ENCODE measurements around the gene DMWD.

Gene DMWD

GRCh38 chr19:45742969-45743368, 49.7 kb downstream of the DMWD start:
- DNase-seq: no peak

GRCh38 chr19:45739498-45740439, 52.9 kb downstream of the DMWD start:
- no peak for DNase-seq

GRCh38 chr19:45733160-45733810, 59.4 kb downstream of the DMWD start, which contains the start of gene MEIOSIN:
Gene MEIOSIN, plus strand, starts transcription at chr19:45733439. Its CDS starts 1,938 bp downstream, at chr19:45735377.
- peak; percentile 15 for DNase-seq

Measured in NCI-H69 (cell line).